GM12801 (cell line): ENCODE results near the gene KIZ.

Source experiments
- CTCF ChIP-seq: IDR thresholded peaks from one replicate; pipeline ENCODE4 v1.5.1; 2011; ENCODE audit warnings: control low read depth; ENCODE audit not compliant: insufficient read length; ENCODE audit errors: extremely low read depth

KIZ gene

GRCh38 chr20:21167261-21167660, 41.4 kb downstream of the KIZ start:
- TF ChIP-seq CTCF, result no peak

- no peak for TF ChIP-seq CTCF
Observed at GRCh38 chr20:21172626-21173025, 46.7 kb downstream of the KIZ start.

GRCh38 chr20:21173485-21173884, 47.6 kb downstream of the KIZ start:
- no peak for TF ChIP-seq CTCF

- no peak for TF ChIP-seq CTCF
Observed at GRCh38 chr20:21174516-21175239, 48.8 kb downstream of the KIZ start.

GRCh38 chr20:21175433-21175832, 49.6 kb downstream of the KIZ start:
- TF ChIP-seq CTCF, result no peak

- no peak for TF ChIP-seq CTCF
Observed at GRCh38 chr20:21177767-21178166, 51.9 kb downstream of the KIZ start.

- TF ChIP-seq CTCF, result no peak
Observed at GRCh38 chr20:21179757-21180156, 53.9 kb downstream of the KIZ start.
